ENCODE measurements around the gene SORL1.

GRCh38 chr11:121550247-121551030 is 98.3 kb downstream of the SORL1 start:
- TF ChIP-seq TARDBP (IDR thresholded peaks at IDR 0.05) (no peak), BHLHE40 (IDR thresholded peaks at IDR 0.05; ENCODE audit: borderline replicate concordance) (no peak), FOXM1 (IDR thresholded peaks at IDR 0.05; ENCODE audit: borderline replicate concordance) (no peak), FOXK2 (IDR thresholded peaks at IDR 0.05) (no peak), ARNT (IDR thresholded peaks at IDR 0.05) (no peak), L3MBTL2 (conservative IDR thresholded peaks at IDR 0.05) (no peak), HDGF (IDR thresholded peaks at IDR 0.05; ENCODE audit: borderline replicate concordance) (no peak), SP1 (IDR thresholded peaks at IDR 0.05) (no peak), ELF4 (IDR thresholded peaks at IDR 0.05) (no peak), ZNF384 (IDR thresholded peaks at IDR 0.05) (no peak), SUZ12 (IDR thresholded peaks at IDR 0.05) (no peak), NFRKB (IDR thresholded peaks at IDR 0.05) (no peak)
